Hypothalamus (tissue), 51 donors: ENCODE measurements around the gene MED1.
"Not testable (repeated sequence)": the region's sequence is repeated elsewhere in the genome, so short reads cannot be mapped to it uniquely, and the experiment has no call there.

Experiments
- DNase-seq, 51 donors: peaks; one replicate each; lab custom pipeline; 2025; lab: John Stamatoyannopoulos, UW

The MED1 gene

DNA sequence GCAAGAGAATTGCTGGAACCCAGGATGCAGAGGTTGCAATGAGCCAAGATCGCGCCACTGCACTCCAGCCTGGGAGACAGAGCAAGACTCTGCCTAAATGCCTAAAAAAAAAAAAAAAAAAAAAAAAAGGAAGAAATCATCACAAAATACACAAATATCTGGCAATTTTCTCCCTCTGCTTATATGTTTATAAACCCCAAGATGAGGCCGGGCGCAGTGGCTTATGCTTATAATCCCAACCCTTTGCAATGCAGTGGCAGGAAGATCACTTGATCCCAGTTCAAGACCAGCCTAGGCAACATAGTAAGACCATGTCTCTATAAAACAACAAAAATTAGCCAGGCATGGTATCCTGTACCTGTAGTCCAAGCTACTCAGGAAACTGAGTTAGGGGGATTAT lies 21.5 kb downstream of the MED1 start:
- DNase-seq = no peak

DNA sequence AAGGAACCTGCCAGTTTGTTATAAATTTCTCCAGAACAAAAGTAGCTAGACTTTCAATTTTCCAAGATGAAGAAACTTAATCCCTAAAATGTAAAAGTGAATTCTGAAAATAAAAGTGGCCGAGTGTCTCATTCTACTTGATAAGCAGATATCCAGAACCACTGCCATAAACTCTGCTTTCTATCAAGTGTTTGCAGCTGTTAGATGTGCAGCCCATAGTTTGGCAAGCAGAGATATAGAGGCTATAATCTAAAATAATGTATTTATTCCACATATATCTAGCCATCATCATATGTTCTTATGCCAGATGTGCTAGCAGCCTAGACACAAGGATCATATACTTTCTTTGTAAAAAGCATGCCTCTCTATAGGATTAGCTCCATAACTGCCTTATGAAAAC lies 34.9 kb downstream of the MED1 start:
- no peak for DNase-seq

- no peak for DNase-seq
Observed at GRCh38 chr17:39410279-39410678, 40.8 kb downstream of the MED1 start.

GRCh38 chr17:39408360-39408759 lies 42.7 kb downstream of the MED1 start:
- no peak for DNase-seq

DNA sequence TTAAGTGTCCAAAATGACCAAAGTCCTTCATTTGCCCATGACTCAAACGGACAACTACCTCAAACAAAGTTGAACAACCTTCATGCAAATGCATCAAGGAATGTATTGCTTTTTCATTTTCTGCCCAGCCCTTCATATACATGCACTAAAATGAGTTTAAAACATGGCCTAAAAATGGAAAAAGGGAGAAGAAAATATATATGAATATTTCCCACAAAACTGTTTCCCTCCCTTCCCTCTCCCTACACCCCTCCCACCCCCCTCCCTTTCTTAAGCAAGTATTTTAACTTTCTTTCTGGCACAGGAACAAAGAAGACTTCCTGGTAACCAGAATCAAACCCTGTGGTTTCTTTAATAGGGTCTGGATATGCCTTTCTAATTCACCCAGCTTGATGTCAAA lies 44.1 kb downstream of the MED1 start:
- DNase-seq = no peak

- DNase-seq = no peak
Observed at GRCh38 chr17:39405436-39405835, 45.6 kb downstream of the MED1 start.

DNA sequence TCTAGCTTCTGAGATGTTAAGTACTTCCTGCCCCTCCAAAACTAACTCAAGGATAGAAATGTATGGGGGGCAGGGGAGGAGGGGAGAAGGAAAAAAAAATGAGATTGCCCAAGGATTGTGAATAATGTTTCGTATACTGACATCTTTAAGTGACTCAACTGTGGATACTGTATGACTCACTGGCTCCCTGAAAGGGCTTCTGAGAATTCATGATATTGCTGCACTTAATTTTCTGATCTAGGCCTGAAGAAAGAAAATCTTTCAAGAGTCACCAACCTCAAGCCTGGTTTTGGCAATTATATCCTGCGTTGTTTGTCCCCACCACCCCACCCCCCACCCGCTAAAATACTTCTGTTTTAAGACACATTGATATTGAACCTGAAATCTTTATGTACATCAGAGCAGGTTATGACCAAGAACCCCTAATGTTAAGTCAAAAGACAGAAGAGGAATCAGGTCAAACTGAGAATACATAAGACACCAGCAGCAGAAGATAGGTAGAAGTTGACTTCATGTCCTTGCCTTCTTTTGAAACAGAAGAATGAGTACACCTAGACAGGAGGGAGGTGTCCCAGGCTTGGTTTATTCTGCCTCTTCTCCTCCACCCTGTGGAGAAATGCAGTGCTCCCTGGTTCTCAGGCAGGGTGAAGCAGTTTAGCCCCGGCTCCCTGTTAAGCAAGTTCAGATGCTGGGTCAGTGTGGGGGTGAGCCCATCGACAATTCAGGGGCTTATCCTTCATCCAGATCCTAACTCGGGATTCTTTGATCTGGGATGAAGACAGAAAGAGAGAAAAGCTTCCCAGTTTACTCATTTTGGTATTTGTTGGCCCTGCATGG lies 46.3 kb downstream of the MED1 start:
- no peak for DNase-seq

DNA sequence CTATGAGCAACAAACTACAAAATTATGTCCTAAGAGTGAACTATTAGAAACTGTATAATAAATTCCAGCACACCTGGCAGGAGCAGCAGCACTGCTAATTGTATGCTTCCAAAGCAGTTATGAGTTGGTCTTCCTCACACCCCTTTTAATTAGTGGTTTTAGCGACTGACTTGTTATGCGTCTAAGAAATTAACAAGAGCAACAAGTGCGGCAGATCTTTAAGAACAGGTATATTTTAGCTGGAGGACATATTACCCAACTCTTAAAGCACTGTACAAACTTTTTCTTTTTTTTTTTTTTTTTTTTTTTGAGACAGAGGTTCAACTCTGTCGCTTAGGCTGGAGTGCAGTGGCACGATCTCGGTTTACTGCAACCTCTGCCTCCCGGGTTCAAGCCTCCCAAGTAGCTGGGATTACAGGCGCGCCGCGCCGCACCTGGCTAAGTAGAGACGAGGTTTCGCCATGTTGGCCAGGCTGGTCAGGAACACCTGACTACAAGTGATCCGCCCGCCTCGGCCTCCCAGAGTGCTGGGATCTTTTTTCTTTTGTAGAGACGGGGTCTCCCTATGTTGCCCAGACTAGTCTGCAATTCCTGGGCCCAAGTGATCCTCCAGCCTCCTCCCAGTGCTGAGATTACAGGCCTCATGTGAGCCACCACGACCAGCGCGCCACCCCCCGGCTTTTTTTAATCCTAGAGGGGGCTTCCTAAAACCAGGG lies 48.0 kb downstream of the MED1 start:
- no peak for DNase-seq

DNA sequence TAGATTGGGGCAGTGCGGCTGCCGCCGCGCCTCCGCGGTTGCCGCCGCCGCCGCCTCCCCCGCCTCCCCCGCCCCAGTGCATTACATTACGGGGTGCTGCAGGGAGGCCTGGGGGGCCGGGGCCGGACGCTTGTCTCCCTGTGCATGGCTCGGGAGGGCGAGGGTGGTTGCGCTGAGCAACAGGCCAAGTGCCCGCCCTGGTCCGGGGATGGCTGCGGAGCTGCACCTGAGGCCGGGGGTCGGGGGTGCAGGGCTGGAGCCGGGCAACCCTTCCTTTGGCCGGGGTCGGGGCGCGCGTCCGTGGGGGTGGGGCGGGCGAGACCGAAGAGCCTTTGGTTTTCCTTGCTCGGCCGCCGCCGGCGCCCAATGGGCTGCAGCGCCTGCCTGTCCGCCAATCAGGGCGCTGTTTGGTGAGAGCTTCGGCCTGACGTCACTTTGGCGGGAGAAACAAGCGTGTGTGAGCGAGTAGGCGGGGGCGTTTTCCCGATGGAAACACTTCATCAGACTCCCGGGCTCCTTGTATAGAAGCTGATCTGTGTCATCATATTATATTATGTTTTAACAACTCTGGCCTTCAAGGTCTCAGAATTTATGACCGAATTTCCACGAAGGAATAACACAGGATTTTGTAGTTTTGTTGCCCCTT lies 48.7 kb downstream of the MED1 start:
- DNase-seq = peak; percentile 41 to 95 (median 87)

GRCh38 chr17:39401412-39402243 lies 49.4 kb downstream of the MED1 start, which contains the start of gene FBXL20:
TSS of gene FBXL20 (minus strand) at chr17:39401626. CDS start at chr17:39401402, 224 bp downstream.
- peak; percentile 51 to 92 (median 83) for DNase-seq

DNA sequence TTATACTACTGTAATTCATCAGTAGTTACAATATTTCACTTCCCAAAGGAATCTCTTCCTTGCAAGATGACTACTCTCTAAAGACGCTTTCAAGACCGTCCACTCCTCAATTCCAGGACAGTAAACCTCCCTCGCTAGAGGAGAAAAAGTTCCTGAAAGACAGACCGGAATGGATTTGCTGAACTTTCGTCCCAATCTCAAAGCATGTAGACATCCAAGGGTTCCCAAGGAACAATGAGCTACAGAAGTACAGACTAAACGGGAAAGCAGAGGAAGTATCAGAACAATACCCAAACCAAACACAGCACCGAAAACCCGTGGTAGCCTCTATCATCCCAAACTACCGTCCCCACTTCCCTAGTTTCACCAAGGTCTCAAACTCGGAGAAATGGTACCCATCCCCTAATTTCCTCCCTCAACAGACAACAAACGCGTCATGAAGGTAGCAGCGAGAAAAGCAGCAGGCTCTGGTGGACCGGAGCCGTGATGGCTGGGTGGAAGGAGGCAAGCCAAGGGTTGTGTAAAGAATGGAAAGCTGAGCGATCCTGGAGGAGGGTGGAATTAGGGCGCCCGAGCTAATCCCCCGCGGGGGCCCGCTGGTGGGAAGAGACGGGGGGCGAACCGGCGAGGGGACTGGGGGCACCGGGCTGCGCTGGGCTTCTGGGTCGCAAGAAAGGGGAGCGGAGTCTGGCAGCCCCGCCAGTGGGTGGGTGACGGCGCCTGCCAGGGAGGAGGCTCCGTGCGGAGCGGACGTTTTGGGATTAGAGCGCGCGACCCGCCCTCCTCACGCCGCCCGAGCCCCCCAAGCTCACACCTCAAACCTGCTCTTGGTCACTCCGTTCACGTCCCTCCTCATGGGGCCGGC lies 50.3 kb downstream of the MED1 start:
- DNase-seq = peak in 18 of 51 donors; percentile 5 to 64 (median 36)

- no peak for DNase-seq
Observed at GRCh38 chr17:39399791-39400190, 51.3 kb downstream of the MED1 start.

DNA sequence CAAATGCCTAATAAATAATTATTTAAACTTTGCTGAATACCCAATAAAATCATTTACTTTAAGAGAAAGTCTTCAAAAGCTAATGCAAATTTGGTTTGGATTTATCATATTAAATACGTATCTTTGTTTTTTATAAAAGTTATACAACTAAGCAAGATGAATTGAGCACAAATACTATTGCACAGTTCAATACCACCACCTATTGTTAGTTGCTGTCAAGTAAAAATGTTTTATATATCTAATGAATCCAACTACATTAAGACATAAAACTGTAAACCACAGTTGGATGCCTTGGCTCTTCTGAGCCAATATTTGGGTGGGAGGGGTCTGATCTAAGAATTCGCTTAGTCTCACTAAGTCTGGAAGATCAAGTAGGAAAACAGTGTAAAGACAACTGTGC lies 57.3 kb downstream of the MED1 start:
- no peak for DNase-seq

- DNase-seq = no peak
Observed at GRCh38 chr17:39391448-39391847, 59.6 kb downstream of the MED1 start.

DNA sequence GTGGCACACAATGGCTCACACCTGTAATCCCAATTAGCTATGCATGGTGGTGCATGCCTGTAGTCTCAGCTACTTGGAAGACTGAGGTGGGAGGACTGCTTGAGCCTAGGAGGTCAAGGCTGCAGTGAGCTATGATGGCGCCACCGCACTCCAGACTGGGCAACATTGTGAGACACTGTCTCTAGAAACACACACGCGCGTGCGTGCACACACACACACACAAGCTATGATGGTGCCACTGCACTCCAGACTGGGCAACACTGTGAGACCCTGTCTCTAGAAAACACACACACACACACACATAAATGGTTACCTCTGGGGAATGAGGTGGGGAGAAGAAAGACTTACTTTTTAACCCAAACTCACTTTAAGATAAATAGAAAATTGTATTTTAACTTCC lies 66.0 kb downstream of the MED1 start:
- no peak for DNase-seq

GRCh38 chr17:39380144-39380543 lies 70.9 kb downstream of the MED1 start:
- DNase-seq = no peak

- no peak for DNase-seq
Observed at GRCh38 chr17:39376434-39376833, 74.6 kb downstream of the MED1 start.

- DNase-seq = not testable (repeated sequence)
Observed at GRCh38 chr17:39367805-39368204, 83.3 kb downstream of the MED1 start.

DNA sequence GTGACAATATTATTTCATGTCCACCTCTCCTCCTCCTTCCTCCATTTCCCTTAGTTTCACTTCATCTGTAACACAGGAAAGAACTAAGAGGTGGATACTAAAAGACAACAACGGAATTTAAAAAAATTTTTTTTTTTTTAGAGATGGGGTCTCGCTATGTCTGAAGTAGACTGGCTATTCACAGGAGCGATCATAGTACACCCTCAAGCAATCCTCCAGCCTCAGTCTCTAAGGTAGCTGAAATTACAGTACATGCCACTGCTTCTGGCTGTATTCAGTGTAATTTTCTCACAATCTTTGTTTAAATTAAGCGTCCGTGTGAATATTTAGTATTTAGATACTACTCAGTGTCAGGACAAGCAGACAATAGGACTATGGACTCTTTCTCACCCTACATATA lies 85.2 kb downstream of the MED1 start:
- no peak for DNase-seq

DNA sequence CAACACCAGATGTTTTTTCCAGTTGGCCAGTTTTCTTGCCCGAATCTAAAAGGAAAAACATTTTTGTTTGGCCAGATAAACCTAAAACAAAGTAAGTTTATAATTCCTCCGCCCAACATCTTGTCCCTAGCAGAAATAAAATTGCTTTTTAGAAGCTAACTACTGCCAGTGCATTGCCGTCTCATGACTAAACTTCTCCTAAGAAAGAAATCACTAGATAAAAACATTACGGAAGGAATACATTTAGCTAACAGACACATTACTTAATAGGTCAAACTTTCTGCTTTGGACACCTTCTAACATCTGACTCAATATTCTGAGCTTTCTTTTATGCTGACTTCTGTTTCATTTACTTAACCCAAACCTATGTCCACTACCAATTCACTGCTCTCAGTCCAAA lies 85.8 kb downstream of the MED1 start:
- no peak for DNase-seq
